Measurements from ENCODE around the gene HTR7.

HTR7 gene

DNA sequence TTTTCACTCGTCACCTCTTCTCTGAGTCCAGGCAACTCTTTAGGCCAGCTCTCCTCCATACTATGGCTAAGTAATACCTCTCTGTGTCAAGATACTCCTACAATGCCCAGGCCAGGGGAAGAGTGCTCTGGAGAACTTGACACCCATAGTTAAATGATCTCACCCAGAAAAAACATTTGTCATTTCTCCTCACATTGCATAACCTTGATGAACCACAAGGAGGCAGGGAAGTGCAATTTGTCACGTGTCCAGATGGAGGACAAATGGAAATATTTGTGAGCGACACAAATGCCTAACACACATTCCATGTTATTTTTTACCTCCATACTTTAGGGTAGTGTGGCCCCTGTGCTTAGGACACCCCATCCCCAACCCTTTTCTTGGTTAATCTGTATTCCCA lies 78.3 kb downstream of the HTR7 start:
- no peak overlapping the region for H3K4me3 ChIP-seq (ENCODE audit: low read depth, low read length)
- TF ChIP-seq, protein P1, sequence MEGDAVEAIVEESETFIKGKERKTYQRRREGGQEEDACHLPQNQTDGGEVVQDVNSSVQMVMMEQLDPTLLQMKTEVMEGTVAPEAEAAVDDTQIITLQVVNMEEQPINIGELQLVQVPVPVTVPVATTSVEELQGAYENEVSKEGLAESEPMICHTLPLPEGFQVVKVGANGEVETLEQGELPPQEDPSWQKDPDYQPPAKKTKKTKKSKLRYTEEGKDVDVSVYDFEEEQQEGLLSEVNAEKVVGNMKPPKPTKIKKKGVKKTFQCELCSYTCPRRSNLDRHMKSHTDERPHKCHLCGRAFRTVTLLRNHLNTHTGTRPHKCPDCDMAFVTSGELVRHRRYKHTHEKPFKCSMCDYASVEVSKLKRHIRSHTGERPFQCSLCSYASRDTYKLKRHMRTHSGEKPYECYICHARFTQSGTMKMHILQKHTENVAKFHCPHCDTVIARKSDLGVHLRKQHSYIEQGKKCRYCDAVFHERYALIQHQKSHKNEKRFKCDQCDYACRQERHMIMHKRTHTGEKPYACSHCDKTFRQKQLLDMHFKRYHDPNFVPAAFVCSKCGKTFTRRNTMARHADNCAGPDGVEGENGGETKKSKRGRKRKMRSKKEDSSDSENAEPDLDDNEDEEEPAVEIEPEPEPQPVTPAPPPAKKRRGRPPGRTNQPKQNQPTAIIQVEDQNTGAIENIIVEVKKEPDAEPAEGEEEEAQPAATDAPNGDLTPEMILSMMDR (IDR thresholded peaks at IDR 0.05; ENCODE audit: borderline replicate concordance, insufficient read depth, low read depth, low read length), result peak; percentile 32; the same call in 1 of the 2 replicates

GRCh38 chr10:90777621-90778020 lies 80.2 kb downstream of the HTR7 start:
- H3K4me3 ChIP-seq (ENCODE audit: low read depth, low read length), result no peak overlapping the region
- TF ChIP-seq, protein P1 (IDR thresholded peaks at IDR 0.05; ENCODE audit: borderline replicate concordance, insufficient read depth, low read depth, low read length), result no peak

DNA sequence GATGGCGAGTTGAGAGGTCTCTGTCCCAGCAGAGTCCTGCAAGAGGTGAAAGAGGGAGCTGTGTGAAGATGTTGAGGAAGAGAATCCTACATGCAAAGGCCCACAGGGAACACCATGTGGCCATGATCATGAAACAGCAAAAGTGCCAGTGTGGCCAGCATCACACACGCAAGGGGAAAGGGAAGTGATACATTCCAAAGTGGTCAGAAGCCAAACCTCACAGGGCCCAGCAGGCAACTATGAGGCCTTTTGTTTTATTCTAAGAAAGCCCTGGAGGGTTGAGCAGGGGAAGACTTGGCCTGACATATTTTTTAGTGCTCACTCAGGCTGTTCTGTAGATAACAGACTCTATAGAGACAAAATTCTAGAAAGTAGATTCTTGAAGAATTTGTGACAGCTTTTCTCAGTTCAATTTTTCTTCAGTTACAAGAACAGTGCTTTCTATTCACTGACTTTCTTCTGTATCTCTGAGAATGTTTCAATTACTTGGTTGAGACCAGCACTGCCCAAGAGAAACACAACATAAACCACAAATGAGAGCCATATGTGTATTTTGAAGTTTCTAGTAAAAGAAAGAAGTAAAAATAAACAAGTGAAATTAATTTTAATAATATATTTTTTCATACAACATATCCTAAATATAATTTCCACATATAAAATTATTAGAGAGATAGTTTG lies 82.3 kb downstream of the HTR7 start:
- TF ChIP-seq, protein P1 (IDR thresholded peaks at IDR 0.05; ENCODE audit: borderline replicate concordance, insufficient read depth, low read depth, low read length), result no peak

GRCh38 chr10:90769946-90770841 lies 87.6 kb downstream of the HTR7 start:
- H3K4me3 ChIP-seq (ENCODE audit: low read depth, low read length), result no peak overlapping the region
- TF ChIP-seq, protein P1 (IDR thresholded peaks at IDR 0.05; ENCODE audit: borderline replicate concordance, insufficient read depth, low read depth, low read length), result no peak

More for the DNA sequence above, 82.3 kb downstream of the HTR7 start:
- H3K4me3 ChIP-seq (ENCODE audit: low read depth, low read length), result no peak overlapping the region

DNA sequence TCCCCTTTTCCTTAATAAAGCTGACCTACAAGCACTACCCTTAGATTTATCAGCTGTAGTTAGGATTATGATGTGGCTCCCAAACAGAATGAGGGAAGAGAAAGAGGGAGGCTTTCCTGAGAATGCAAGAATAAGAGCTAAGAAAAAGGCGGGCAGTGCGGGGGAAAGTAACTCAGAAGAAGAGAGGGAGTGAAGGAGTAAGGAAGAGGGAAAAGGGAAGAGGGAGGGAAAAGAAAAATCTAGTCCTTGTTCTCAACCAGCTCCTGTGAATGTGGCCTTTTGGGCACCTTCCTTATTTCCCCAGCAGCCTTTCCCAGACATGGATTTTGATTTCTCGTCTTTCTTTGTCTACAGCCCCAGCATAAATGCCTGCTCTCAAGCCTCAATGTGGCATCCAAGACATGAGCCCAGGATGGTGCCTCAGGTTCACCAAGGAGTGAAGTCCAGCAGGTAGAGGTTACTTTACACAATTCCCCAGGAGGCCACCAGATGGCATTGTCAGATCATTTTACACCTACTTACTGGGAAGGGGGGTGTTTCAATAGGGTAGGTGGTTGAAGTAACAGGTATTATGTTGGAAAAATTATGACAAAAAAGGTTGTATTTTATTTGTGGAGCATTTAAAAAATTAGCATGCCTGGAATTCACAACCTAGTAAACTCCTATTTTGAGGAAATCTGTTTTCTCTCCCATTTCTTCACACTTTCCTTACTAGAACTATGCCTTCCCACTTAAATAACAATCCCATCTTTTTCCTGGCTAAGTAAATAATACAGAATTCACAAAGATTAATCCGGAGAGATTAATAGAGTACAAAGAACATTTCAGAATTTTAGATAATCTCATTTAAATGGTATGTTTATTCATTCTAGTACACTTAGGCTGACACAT lies 106.5 kb downstream of the HTR7 start:
- TF ChIP-seq, protein P1 (IDR thresholded peaks at IDR 0.05; ENCODE audit: borderline replicate concordance, insufficient read depth, low read depth, low read length), result peak; percentile 52; the same call in 1 of the 2 replicates
- no peak overlapping the region for H3K4me3 ChIP-seq (ENCODE audit: low read depth, low read length)

DNA sequence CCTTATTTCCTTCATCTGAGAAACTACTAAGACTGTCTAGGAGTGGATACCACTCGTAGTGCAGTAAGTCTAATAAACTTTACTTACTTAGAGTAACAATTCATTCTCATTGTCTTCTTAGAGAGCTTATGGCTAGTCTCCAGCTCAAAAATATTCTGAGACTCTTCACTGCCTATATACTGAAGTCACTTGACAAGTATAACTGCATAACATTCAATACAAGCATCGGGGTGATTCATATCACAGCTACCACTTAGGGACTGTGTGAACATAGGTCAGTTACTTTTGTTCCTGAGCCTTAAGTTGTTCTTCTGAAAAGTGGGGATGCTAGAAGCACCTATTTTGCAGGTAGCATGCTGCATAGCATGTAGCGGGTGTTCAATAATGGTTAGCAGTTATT lies 111.0 kb downstream of the HTR7 start:
- TF ChIP-seq, protein P1 (IDR thresholded peaks at IDR 0.05; ENCODE audit: borderline replicate concordance, insufficient read depth, low read depth, low read length), result no peak
- H3K4me3 ChIP-seq (ENCODE audit: low read depth, low read length), result no peak overlapping the region

All from GM12875 (cell line).